Putamen (tissue), 1 donor: ENCODE measurements around the gene ZBTB46.

Experiments
- DNase-seq: peaks from one replicate; pipeline ENCODE4 v3.0.0-alpha.2; 2016; ENCODE audit warnings: low spot score

The ZBTB46 gene

GRCh38 chr20:63766695-63767426 is 64.2 kb downstream of the ZBTB46 start:
- no peak for DNase-seq

DNA sequence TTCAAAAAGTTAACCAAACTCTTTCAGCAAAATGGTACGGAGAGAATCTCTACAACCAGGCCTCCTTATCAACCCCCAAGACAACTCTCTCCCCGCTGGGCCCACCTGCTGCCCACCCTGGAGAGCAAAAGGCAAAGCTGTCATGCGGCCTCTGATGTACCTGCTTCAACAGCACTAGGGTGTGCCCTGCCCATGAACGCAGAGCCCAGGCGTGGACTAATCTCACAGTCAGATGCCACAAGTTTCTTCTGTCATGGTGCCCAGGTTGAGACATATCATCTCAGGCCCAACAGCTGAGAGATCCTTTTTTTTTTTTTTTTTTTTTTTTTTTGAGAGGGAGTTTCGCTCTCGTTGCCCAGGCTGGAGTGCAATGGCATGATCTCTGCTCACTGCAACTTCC is 65.2 kb downstream of the ZBTB46 start:
- no peak for DNase-seq

GRCh38 chr20:63765082-63765873 is 65.8 kb downstream of the ZBTB46 start:
- DNase-seq = no peak

DNA sequence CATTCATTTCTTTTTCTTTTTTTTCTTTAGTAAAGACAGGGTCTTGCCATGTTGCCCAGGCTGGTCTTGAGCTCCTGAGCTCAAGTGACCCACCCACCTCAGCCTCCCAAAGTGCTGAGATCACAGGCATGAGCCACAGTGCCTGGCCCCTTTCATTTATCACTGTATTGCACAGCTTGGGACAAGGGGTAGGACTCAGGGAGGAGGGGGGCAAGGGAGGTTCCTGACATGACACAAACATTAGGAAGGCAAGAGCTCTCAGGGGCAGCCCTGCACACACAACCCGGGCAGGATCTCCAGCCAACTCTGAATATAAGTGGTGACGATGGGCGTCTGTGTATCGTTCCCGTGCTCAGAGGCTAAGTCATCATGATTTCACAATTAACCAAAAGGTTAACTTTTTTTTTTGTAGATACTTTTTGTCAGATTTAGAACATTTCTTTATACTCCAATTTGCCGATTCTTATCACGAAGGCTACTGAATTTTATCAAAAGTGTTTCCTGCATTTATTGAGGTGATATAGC is 71.6 kb downstream of the ZBTB46 start:
- no peak for DNase-seq

DNA sequence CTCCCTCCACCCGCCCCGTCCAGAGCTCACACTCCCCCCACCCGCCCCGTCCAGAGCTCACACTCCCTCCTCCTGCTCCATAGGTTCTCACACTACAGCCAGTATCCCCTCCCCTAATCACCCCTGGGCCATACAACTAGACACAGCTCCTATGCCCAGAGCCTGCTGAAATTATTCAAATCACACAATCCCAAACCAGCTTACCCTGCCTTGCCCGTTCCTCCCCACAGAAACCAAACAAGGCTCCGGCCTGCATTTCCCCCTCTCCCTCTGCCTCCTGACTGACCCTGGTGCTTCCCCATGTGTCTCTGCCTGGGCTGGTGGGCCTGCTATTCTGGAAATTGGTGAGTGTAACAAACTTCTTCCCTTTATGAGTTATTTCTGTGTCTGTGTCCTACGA is 72.9 kb downstream of the ZBTB46 start:
- DNase-seq = no peak

DNA sequence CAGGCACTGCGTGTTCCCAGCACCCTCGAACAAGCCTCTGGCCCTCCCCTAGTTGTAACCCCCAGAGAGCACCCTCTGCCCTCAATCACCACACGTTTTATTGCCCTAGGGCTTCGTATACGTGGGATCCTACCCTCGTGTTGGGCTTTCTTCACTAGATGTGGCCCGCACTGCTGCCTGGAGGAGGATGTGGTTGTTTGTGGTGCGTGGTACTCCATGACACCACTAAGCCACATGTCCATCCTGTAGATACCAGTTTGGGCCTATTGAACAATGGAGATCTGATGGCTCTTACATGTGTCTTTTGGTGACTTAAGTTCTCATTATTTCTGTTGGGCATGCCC is 74.4 kb downstream of the ZBTB46 start:
- DNase-seq = no peak

GRCh38 chr20:63755933-63756647 is 75.0 kb downstream of the ZBTB46 start:
- no peak for DNase-seq

- no peak for DNase-seq
Observed at GRCh38 chr20:63754008-63754407, 77.1 kb downstream of the ZBTB46 start.

DNA sequence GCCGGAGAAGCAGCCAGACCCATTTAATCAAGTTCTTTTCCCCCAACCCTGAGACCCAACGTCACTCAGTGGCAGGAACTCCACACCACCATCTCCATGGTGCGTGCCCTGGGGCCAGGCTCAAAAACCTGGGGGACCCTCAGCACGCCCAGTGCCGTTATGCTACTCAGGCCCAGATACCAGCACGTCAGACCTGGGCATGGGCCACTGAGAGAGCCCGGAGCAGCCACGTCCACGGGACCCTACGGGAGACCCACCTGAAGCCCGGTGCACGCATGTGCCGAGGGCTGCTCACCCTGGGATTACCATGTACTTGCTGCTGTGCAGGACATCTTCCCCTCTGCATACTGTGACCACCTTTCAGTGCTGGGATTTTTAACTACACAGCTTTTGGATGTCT is 77.7 kb downstream of the ZBTB46 start:
- no peak for DNase-seq

DNA sequence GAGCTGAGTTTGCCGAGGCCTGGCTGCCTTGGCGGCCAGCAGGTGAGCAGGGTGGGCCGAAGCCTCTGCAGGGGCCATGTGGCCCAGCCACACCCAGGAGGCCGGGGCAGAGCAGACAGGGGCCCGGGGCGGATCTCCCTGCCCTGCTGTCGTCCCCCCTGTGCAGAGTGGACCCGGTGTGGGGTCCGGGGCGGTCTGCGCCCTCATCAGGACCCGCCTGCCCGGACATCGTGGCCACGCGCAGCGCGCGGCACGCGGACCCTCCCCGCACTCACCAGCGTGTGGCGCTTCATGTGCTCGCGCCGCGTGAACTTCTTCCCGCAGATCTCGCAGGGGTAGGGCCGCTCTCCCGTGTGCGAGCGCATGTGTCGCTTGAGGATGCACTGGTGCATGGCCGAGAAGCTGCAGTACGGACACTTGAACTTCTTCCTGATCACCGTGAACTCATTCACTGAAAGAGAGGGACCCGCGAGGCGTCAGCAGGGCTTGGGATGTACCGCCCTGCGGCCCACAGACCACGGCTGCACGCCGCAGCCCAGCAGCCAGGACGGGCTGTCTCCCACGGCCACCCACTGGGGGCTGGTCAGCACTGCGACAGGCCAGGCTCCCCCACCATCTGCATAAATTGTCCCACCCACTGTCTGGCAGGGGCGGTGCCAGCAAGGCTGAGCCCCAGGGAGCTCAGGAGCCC is 78.5 kb downstream of the ZBTB46 start:
- no peak for DNase-seq

DNA sequence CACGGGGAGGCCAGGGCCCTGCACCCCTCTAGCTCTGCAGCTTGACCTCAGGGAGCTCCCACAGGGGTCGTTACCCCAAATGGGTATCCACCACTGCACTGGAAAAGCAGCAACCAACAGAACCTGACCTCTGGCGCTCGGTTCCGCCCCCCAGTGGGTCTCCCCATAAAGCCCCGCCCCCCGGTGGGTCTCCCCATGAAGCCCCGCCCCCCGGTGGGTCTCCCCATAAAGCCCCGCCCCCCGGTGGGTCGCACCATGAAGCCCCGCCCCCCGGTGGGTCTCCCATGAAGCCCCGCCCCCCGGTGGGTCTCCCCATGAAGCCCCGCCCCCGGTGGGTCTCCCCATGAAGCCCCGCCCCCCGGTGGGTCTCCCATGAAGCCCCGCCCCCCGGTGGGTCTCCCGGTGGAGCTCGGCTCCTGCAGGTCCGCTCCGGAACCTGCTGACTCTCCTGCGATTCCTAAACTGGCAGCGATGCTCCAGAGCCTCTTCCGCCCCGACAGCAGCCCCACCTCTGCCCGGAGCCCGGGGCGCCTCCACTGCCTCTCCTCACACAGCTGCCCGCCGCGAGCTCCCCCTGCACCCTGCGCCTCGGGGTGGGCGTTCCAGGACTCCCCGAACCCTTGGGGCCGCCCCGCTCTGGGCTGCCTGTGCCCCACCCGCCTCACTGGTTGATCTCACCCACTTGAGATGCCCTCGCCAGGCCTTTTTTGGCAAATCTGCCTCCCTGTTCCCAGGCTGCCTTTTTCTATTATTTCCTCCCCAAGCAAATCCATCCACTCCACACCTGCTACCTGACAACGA is 79.4 kb downstream of the ZBTB46 start:
- DNase-seq = no peak

DNA sequence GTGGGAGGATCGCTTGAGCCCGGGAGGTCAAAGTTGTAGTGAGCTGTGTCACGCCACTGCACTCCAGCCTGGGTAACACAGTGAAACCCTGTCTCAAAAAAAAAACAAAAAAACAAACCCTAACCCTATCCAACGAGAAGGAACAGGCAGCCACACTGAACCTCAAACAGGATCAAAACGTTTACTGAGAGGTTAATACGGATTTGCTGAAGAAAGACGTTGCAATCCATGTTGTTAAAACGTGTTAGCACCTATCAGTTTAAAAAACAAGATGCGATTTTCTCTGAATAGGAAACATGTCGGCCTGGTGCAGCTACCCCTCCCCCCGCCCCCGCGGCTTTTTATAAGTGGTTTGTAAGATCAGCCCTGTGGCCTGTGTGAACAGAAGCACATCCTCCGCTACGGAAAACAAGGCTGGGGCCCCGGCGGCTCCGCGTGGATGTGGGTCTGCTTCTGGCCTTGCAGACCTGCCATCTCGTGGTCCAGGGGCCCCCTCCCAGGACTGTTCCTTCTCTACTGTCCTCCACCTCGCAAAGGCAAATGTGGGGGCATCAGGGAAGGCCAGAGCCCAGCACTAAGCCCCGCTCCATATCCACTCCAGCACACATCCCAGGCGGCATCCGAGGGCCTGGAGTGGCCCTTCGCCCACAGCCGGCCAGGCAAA is 80.1 kb downstream of the ZBTB46 start:
- no peak for DNase-seq

- DNase-seq = no peak
Observed at GRCh38 chr20:63749597-63750508, 81.2 kb downstream of the ZBTB46 start.

- DNase-seq = no peak
Observed at GRCh38 chr20:63748934-63749270, 82.2 kb downstream of the ZBTB46 start.

DNA sequence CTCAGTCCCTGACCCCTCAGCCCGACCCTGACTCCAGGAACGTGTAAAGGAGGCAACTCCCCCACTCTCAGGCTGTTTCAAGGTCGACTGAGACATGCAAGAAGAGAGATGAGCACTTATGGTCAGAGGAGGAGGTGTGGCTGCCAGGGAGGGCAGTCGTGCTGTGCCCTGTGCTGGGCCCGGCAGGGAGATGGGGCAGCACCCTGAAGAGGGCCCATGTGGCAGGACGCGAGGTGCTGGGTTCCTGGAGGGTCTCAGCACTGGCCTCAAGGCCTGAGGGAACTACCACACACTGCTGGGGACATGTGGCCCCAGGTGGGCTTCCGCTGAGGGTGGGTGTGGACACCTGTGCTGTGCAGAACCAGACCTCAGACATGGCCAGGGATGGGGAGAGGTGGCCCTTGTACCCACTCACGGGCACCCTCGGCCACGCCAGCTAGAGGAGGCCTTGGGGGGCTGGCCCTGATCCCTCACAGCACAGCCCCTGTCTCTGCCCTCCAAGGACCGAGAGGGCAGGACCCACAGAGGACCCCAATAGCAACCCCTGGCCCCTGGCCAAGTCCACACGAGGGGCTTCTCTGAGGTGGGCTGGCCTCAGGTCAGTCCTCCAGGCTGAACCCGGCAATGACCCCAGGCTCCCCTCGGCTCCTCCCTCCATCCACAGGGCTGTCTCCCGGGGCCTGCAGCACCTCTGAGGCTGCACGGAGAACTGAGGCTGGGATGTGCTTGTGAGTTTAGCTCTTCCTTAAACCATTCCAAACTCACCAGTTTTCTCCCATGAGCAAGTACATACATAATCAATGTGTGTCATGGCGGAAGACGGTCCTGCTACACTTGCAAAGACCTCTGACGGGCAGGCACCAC is 82.8 kb downstream of the ZBTB46 start:
- no peak for DNase-seq

DNA sequence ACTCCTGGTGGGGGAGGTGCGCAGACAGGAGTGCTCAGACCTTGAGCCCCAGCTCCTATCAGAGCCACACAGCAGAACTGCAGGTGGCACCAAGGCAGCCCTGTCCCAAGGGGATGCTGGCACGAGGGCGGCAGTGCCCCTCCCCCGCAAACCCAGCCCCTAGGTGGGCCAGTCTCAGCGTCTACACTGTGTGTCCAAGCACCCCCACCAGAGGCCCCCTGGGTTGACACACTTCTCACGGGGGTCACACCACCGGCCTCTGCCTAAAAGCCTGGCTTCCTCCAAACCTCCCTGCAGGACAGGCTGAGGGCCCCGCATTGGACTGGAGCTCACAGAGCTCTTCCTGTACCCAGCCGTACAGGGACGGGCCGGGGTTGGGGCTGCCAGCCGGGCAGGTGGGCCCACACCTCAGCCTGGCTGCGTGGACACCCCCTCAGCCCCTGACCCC is 83.4 kb downstream of the ZBTB46 start:
- no peak for DNase-seq

DNA sequence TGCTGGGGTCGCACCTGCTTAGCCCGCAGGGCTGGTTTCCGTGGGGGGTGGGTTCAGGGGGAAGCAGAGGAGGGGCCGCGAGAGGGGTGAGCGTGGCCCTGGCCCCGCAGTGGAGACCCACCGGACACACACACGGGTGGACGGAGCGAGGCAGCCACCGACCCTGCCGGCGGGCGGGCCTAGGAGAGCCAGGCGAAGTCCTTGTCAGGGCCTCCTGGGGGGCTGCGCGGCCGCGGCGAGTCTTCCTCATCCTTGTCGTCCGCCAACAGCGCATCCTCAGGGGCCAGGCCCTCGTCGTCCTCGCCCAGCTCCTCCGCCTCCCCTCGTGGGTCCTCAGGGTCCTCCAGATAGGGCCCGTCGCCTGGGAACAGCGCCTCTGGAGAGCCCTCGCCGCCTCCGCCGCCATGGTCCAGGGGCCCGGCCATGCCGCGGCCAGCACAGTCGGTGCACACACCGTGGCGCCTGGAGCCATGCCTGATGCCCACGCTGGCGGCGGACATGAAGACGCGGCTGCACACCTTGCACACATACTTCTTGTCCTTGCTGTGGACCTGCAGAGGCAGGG is 84.2 kb downstream of the ZBTB46 start:
- DNase-seq = no peak

DNA sequence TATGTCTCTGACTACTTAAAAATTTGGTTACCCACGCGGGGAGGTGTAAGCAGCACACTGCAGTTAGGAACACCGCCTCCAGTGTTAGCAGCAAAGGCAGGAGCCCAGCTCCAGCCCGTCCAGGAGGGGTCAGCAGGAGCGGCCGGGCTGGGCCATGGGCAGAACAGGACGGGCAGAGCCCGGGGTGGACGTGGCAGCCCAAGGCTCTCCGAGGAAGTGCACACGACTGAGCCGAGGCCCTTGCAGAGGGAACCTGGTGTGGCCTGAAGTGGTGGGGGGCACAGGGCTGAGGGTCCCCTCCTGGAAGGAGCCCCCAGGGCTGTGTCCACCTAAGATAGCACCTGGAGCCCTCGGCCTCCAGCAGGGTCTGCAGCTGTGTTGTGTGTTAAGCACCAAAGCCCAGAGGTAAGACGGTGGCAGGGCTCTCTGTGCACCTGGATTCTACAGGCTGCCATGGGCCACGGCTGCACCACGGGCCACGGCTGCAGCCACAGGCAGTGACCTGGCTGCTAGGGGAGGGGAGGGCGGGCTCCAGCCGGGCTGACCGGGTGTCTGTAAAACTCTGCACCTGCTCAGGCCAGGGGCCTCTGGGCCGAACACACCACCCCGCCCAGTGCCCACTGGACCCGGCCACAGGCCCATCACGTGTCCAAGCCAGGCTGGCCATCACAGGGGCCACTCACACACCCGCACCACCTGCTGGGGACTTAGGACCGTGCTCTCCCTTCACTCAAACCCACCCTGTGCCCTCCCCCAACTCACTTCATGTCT is 84.9 kb downstream of the ZBTB46 start:
- DNase-seq = no peak
